Activated CD4-positive, alpha-beta T cell treated with anti-CD3 and anti-CD28 coated beads, Interleukin-2, amount 50 U/mL, for 48 hours (primary cell): ENCODE data around the gene CCDC9.

Source experiments
- DNase-seq, 2 experiments: peaks; one replicate each; pipeline ENCODE4 v3.0.0-alpha.2; 2020

The CCDC9 gene

DNA sequence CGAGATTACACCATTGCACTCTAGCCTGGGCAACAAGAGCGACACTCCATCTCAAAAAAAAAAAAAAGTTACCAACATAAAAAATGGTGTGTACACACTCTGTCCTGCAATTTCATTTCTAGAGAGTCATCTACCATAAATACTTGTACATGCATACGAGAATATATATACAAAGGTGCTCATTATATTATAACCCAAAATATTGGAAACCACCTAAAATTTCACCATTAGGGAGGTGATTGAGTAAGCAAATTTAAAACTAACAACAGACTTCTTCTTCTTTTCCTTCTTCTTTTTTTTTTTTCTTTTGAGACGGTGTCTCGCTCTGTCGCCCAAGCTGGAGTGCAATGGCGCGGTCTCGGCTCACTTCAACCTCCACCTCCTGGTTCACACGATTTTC, 45.9 kb downstream of the CCDC9 start:
- DNase-seq, result no peak

DNA sequence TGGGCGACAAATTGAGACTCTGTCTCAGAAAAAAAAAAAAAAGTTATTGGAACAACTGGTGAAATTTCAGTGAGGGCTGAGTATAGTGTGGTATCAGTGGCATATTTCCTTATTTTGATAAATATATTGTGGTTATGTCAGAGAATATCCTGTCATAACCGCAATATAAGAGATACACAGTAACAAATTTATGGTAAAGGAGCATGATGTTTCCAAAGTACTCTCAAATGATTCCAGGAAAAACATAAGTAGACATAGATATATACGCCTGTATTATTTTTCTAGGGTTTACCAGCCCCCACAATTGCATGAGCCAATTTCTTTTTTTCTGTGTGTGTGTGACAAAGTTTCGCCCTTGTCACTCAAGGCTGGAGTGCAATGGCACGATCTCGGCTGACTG, 47.6 kb downstream of the CCDC9 start:
- no peak for DNase-seq

DNA sequence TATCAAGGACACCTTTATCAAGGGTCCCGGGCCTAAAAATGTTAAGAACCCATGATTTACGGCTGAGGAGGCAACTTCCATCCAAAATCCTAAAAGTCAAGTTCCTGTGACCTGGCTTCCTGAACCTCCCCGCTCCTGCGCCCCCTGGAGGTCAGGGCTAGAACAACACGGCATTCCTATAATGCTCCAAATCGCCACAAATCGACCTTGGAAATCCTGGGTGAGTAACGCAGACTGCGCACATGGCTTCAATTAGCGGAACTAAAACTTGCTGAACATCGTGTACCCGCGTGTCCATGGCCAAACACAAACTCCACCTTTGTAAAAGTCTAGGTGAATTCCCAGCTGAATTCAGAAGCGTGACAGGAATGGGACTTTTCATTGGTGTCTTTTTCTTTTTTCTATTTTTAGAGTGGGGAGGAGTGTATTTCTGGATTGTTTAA, 49.0 kb downstream of the CCDC9 start:
- DNase-seq, result peak; percentile 67 to 75

DNA sequence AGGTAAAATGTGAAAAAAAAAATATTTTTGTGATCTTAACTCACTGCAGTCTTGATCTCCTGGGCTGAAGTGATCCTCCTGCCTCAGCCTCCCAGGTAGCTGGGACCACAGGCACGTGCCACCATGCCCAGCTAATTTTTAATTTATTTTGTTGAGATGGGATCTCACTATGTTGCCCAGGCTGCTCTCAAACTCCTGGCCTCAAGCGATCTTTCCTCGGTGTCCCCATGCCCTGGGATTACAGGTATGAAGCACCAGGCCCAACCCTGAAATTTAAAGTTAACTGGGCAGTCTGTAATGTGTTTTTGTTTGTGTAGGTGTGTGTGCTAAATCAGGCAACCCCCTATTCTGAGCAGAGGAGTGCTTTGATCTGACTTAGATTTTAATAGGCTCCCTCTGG, 50.0 kb downstream of the CCDC9 start:
- no peak for DNase-seq

DNA sequence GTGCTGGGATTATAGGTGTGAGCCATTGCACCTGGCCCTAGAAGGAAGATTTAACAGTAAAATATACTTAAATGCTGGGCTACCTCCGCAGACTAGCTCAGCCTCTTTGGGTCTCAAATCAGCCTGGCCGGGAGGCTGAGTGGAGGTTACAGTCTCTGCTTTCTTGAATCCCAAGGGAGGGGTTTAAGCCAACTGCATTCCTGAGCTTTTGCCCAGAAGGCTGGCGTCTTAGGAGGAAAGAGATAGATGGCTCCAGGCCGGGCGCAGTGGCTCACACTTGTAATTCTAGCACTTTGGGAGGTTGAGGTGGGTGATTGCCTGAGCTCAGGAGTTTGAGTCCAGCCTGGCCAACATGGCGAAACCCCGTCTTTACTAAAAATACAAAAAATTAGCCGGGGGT, 52.7 kb downstream of the CCDC9 start:
- DNase-seq, result no peak

DNA sequence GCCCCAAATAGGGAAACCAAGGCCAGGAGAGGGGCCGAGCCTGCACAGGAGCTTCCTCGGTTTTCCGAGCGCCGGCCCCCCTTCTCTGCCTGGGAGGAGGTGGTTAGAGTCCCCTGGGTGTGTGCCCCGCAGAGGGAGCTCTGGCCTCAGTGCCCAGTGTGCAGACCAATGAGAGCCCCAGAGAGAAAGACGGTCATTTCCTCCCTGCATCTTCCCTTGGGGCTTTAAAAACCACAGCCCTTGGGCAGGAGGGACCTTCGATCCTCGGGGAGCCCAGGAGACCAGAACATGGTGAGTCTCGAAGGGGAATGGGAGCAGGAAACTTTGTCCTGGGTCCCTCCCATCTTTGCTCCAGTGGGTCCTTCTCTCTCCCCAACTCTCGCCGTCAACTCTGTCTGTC, 53.3 kb downstream of the CCDC9 start, which contains the start of gene C5AR1:
TSS of gene C5AR1 (plus strand) at position 254 of the 400 bp plus-strand sequence. CDS start at position 289, 35 bp downstream.
- no peak for DNase-seq

DNA sequence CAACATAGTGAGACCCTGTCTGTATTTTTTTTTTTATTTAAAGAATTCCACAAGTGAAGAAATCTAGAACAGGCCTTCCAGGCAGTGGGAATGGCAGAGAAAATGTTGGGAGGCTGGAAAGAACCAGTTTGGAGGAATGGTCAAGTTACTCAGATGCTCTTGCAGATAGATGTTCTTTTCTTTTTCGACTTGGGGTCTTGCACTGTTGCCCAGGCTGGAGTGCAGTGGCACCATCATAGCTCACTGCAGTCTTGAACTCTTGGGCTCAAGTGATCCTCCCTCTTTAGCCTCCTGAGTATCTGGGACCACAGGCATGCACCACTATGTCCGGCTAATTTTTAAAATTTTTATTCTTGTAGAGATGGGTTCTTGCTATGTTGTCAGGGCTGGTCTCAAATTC, 54.0 kb downstream of the CCDC9 start:
- DNase-seq, result no peak

DNA sequence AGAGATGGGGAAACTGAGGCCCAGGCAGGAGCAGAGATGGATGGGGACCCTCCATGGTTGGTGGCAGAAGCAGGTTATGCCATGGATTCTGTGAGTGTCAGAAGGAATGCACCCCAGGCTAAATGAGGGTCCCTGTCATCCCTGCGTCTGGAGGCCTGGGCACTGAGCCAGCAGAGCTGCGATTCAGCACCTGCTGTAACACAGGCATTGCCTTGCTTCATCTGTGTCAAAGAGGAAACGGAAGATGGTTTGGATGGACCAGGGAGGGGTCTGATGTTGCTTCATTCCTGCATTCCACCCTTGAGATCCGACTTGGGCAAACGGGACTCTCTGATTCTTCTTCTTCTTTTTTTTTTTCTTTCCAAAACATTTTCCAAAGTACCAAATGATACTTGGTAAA, 54.5 kb downstream of the CCDC9 start:
- no peak for DNase-seq

DNA sequence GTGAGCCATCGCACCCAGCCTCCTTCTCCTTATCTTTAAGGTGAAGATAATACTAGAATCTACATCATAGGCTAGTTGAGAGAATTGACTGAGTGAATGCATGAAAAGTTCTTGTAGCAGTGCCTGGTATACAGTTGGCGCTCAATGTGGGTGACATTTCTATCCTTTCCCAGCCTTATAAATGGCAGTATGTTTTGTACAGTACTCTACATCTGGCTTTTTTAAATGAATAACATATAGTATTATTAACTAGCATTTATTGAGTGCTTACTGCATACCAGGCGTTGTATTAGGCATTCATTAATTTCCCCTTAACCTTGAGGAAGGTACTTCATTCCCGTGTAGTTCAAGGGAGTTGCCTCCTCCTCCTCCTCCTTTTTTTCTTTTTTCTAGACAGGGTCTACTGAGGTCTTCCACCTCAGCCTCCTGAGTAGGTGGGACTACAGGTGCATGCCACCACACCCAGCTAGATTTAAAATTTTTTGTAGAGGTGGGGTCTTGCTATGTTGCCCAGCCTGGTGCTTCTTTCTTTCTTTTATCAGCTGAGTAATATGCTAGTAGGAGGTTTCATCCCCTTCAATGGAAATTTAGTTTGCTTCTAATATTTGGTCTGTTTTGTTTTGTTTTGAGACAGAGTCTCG, 56.2 kb downstream of the CCDC9 start:
- no peak for DNase-seq

DNA sequence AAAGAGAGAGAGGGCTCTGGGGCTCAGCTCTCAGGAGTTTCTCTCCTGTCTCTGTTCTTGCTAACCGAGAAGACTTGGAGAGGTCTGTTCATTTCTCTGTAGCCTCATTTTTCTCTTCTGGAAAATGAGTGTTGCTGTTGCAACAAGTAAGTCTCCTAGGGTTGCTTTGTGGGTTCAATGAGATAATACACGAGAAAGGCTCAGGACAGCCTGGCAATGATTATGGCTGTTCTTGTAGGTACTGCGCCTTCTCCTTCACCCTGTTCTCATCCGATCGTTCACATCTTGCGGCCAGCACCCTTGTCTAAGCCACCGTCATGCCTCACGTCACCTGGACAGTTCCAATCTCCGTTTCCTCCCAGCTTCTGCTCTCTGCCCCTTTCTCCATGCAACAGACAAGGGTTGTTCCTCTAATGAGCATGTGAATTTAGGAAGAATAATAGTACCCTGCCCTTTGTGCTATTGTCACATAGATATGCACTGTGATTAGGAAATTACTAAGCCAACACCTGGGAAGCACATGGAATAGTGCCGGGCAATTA, 57.5 kb downstream of the CCDC9 start:
- DNase-seq, result no peak

DNA sequence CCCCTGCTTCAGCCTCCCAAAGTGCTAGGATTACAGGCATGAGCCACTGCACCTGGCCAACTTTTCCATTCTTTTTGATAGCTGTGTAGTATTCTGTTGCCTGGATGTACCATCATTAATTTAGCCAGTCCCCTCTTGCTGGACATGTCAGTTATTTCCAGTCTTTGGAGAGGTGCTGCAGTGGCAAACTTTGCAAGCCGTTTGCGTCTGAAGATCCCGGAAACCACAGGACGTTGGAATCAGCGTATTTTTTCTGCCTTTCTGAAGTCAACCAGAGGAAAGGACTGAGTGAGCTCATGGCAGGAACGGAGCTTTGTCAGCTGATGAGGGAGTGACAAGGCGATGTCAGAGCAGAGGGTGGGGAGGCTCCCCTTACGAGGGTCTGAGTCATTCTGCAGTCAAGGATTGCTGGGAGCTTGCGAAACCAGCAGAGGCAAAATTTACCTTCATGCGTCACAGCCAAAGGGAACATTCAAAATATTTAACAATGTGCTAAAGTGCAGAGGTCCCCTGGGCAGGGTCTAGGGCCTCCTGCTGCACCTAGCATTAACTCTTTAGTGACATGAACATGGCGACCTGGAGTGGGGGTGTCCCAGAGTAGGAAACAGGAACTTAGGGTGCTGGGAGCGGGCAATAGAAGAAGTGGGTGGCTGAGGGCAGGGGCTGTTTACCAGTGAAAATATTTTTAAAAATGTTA, 58.9 kb downstream of the CCDC9 start:
- peak; percentile 27 to 29 for DNase-seq

DNA sequence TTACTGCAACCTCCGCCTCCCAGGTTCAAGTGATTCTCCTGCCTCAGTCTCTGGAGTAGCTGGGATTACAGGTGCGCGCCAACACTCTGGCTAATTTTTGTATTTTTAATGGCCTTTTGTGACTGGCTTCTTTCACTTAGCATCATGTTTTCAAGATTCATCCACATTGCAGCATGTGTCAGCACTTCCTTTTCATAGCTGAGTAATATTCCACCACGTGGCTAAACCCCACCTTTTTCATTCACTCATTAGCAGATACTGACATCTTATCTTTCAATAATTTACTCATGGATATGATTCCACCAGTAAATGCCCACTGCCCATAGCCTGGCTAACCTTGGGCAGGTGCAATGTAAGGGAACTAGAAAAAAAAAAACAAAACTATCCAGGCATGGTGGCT, 60.2 kb downstream of the CCDC9 start:
- no peak for DNase-seq

DNA sequence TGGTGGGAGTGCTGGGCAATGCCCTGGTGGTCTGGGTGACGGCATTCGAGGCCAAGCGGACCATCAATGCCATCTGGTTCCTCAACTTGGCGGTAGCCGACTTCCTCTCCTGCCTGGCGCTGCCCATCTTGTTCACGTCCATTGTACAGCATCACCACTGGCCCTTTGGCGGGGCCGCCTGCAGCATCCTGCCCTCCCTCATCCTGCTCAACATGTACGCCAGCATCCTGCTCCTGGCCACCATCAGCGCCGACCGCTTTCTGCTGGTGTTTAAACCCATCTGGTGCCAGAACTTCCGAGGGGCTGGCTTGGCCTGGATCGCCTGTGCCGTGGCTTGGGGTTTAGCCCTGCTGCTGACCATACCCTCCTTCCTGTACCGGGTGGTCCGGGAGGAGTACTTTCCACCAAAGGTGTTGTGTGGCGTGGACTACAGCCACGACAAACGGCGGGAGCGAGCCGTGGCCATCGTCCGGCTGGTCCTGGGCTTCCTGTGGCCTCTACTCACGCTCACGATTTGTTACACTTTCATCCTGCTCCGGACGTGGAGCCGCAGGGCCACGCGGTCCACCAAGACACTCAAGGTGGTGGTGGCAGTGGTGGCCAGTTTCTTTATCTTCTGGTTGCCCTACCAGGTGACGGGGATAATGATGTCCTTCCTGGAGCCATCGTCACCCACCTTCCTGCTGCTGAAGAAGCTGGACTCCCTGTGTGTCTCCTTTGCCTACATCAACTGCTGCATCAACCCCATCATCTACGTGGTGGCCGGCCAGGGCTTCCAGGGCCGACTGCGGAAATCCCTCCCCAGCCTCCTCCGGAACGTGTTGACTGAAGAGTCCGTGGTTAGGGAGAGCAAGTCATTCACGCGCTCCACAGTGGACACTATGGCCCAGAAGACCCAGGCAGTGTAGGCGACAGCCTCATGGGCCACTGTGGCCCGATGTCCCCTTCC, 63.9 kb downstream of the CCDC9 start:
- DNase-seq, result no peak
